Measurements from ENCODE around the gene HTR2C. TPM values are rescaled to one million over a fixed set of nuclear protein-coding genes. Genes with fewer than 3 reads are reported as not detected.
"Not testable (repeated sequence)": the region's sequence is repeated elsewhere in the genome, so short reads cannot be mapped to it uniquely, and the experiment has no call there.

Gene HTR2C
- total and polyA plus RNA-seq, 2 experiments from 2014 or later, result 2.0 to 2.4 TPM

- TF ChIP-seq REST (IDR thresholded peaks at IDR 0.05; ENCODE audit: unreplicated experiment) (no peak), CREB1 (CRISPR knock-in tag; IDR thresholded peaks at IDR 0.05; ENCODE audit: low read depth) (no peak), ETS1 (IDR thresholded peaks at IDR 0.05) (no peak)
These were observed 91.5 kb downstream of the HTR2C start (continued) for GRCh38 chrX:114675365-114675764.

GRCh38 chrX:114700533-114700932 is 116.6 kb downstream of the HTR2C start:
- not testable (repeated sequence) for H3K27ac Mint-ChIP-seq; H3K27me3 Mint-ChIP-seq (ENCODE audit: insufficient read depth, low read depth, poor library complexity); H3F3A ChIP-seq (replicated peaks; ENCODE audit: low read depth); DNase-seq (ENCODE audit: low spot score); H3K27me3 ChIP-seq (ENCODE audit: insufficient read depth); H4K20me1 ChIP-seq (replicated peaks; ENCODE audit: insufficient read depth); H2AFZ ChIP-seq; H3K27ac ChIP-seq (ENCODE audit: low read depth); H3K79me2 ChIP-seq (replicated peaks; ENCODE audit: insufficient read depth); H3K4me1 ChIP-seq (ENCODE audit: insufficient read depth); H3K36me3 Mint-ChIP-seq (ENCODE audit: low read depth); H3K4me3 ChIP-seq; ATAC-seq; H3K36me3 ChIP-seq (ENCODE audit: insufficient read depth); H3K4me2 ChIP-seq; H3K4me3 Mint-ChIP-seq; H3K4me1 Mint-ChIP-seq; H3K9me2 ChIP-seq (ENCODE audit: insufficient read depth)
- peaks cover 12% of the 10 kb centered on the region; the same call in 2 of the 3 replicates for H3K9me3 Mint-ChIP-seq

- Mint-ChIP-seq H3K27ac (no peak overlapping the region), H3K9me3 (no peaks in the 10 kb centered on the region), H3K4me3 (no peak overlapping the region), H3K36me3 (ENCODE audit: low read depth) (no peaks in the 10 kb centered on the region), H3K27me3 (ENCODE audit: insufficient read depth, low read depth, poor library complexity) (no peaks in the 10 kb centered on the region), H3K4me1 (peaks cover 2% of the 10 kb centered on the region; the same call in 2 of the 3 replicates)
- no peak for ATAC-seq
- DNase-seq (ENCODE audit: low spot score), result no peak
- Histone ChIP-seq H3K27me3 (ENCODE audit: insufficient read depth) (no peaks in the 10 kb centered on the region), H3F3A (replicated peaks; ENCODE audit: low read depth) (no peaks in the 10 kb centered on the region), H3K4me2 (no peak overlapping the region), H3K9me2 (ENCODE audit: insufficient read depth) (no peaks in the 10 kb centered on the region), H3K4me3 (no peak overlapping the region), H2AFZ (no peak overlapping the region), H3K27ac (ENCODE audit: low read depth) (no peak overlapping the region), H3K36me3 (ENCODE audit: insufficient read depth) (no peaks in the 10 kb centered on the region), H3K4me1 (ENCODE audit: insufficient read depth) (0 out of 2 replicates have a peak, but pooled peaks cover 2% of the 10 kb centered on the region), H4K20me1 (replicated peaks; ENCODE audit: insufficient read depth) (no peaks in the 10 kb centered on the region), H3K79me2 (replicated peaks; ENCODE audit: insufficient read depth) (no peaks in the 10 kb centered on the region)
- no peak for TF ChIP-seq JUNB (IDR thresholded peaks at IDR 0.05; ENCODE audit: unreplicated experiment)
- TF ChIP-seq EZH2phosphoT487 (IDR thresholded peaks at IDR 0.05; ENCODE audit: unreplicated experiment), result no peak
- no peak for TF ChIP-seq STAT1 (IDR thresholded peaks at IDR 0.05; ENCODE audit: unreplicated experiment)
- TF ChIP-seq NANOG (IDR thresholded peaks at IDR 0.05; ENCODE audit: borderline replicate concordance), result no peak
- TF ChIP-seq CTCF (conservative IDR thresholded peaks at IDR 0.05; ENCODE audit: low read depth in 2 of 2), result no peak
- TF ChIP-seq CREB1 (CRISPR knock-in tag; IDR thresholded peaks at IDR 0.05; ENCODE audit: low read depth), result no peak
- TF ChIP-seq EZH2 (IDR thresholded peaks at IDR 0.05; ENCODE audit: low read depth, unreplicated experiment), result no peak
These were observed 125.5 kb downstream of the HTR2C start for GRCh38 chrX:114709406-114709805.
